Mesendoderm (in vitro differentiated cells): Measurements from ENCODE around the gene MYO10.
"Not testable (repeated sequence)": the region's sequence is repeated elsewhere in the genome, so short reads cannot be mapped to it uniquely, and the experiment has no call there.

Source experiments
- DNase-seq: peaks from one replicate; pipeline ENCODE4 v3.0.0; 2013
- H2AK5ac ChIP-seq: 2 replicates; pipeline ENCODE4 v1.6.1; 2013; ENCODE audit warnings: low read length, inconsistent platforms
- H2BK120ac ChIP-seq: 2 replicates; pipeline ENCODE4 v1.6.1; 2013; ENCODE audit warnings: low read depth, mild to moderate bottlenecking, low read length, moderate library complexity, mixed read lengths
- H2BK15ac ChIP-seq: replicated peaks from 2 replicates; pipeline ENCODE4 v1.6.1; 2013; ENCODE audit warnings: low read depth, mild to moderate bottlenecking, moderate library complexity
- H2BK5ac ChIP-seq: 2 replicates; pipeline ENCODE4 v1.6.1; 2013; ENCODE audit warnings: low read length, inconsistent platforms
- H3K18ac ChIP-seq: 2 replicates; pipeline ENCODE4 v1.6.1; 2013; ENCODE audit warnings: mild to moderate bottlenecking, low read length, mixed read lengths
- H3K23ac ChIP-seq: one replicate; pipeline ENCODE4 v1.6.1; 2013; ENCODE audit warnings: low read length
- H3K27ac ChIP-seq: 2 replicates; pipeline ENCODE4 v1.5.1; 2013; ENCODE audit warnings: low read depth, mild to moderate bottlenecking, inconsistent platforms, low read length, moderate library complexity
- H3K27me3 ChIP-seq: 2 replicates; pipeline ENCODE4 v1.6.1; 2013; ENCODE audit warnings: low read length, control low read depth, mild to moderate bottlenecking, inconsistent platforms; ENCODE audit not compliant: insufficient read depth, poor library complexity
- H3K36me3 ChIP-seq: 2 replicates; pipeline ENCODE4 v1.6.1; 2013; ENCODE audit warnings: low read length, inconsistent platforms; ENCODE audit not compliant: control insufficient read depth, insufficient read depth
- H3K4ac ChIP-seq: one replicate; pipeline ENCODE4 v1.6.1; 2013; ENCODE audit warnings: low read depth, mild to moderate bottlenecking, low read length, moderate library complexity
- H3K4me1 ChIP-seq: 2 replicates; pipeline ENCODE4 v1.6.1; 2013; ENCODE audit warnings: low read depth, low read length, inconsistent platforms; ENCODE audit not compliant: control insufficient read depth
- H3K4me2 ChIP-seq: 2 replicates; pipeline ENCODE4 v1.6.1; 2013; ENCODE audit warnings: low read length
- H3K4me3 ChIP-seq: 2 replicates; pipeline ENCODE4 v1.5.1; 2013; ENCODE audit warnings: mild to moderate bottlenecking, low read length
- H3K56ac ChIP-seq: one replicate; pipeline ENCODE4 v1.6.1; 2013; ENCODE audit warnings: low read length
- H3K79me1 ChIP-seq: 2 replicates; pipeline ENCODE4 v1.6.1; 2013; ENCODE audit warnings: low read length, inconsistent platforms
- H3K79me2 ChIP-seq: 2 replicates; pipeline ENCODE4 v1.6.1; 2013; ENCODE audit warnings: mild to moderate bottlenecking, low read length; ENCODE audit not compliant: control insufficient read depth, insufficient read depth
- H3K9ac ChIP-seq: 2 replicates; pipeline ENCODE4 v1.6.1; 2013; ENCODE audit warnings: low read length, inconsistent platforms
- H4K5ac ChIP-seq: one replicate; pipeline ENCODE4 v1.6.1; 2013; ENCODE audit warnings: low read length
- H4K8ac ChIP-seq: one replicate; pipeline ENCODE4 v1.6.1; 2013; ENCODE audit warnings: low read depth, mild to moderate bottlenecking, control low read depth, low read length, moderate library complexity
- WGBS: extraction: QIAGEN DNeasy Blood & Tissue Kit; methylation state at CpG from one replicate; pipeline ENCODE4 v1.1.7; 2013; ENCODE audit warnings: low lambda C conversion rate, missing lambda C conversion rate; ENCODE audit not compliant: insufficient coverage; ENCODE audit errors: extremely low coverage; 5-methylcytosine and 5-hydroxymethylcytosine counted together

The MYO10 gene

GRCh38 chr5:16740066-16740810 lies 195.8 kb downstream of the MYO10 start:
- H2BK120ac ChIP-seq, result no peak overlapping the region
- H3K27me3 ChIP-seq, result no peaks in the 10 kb centered on the region
- peak overlapping the region; percentile 25 for H3K18ac ChIP-seq
- peak overlapping the region; percentile 28 for H3K4me2 ChIP-seq
- peaks cover under 1% of the 10 kb centered on the region for H3K79me2 ChIP-seq
- peaks cover 17% of the 10 kb centered on the region for H3K4me1 ChIP-seq
- H3K56ac ChIP-seq, result peak overlapping the region; percentile 57
- WGBS, result no CpG with 5 or more reads among the region's 17 CpGs
- no peak overlapping the region for H3K27ac ChIP-seq
- no peak overlapping the region for H3K23ac ChIP-seq
- no peak overlapping the region for H3K4ac ChIP-seq
- no peak overlapping the region for H3K4me3 ChIP-seq
- peak overlapping the region; percentile 35 for H3K9ac ChIP-seq
- no peak overlapping the region for H2BK15ac ChIP-seq
- H4K8ac ChIP-seq, result no peak overlapping the region
- H3K79me1 ChIP-seq, result no peaks in the 10 kb centered on the region
- H3K36me3 ChIP-seq, result no peaks in the 10 kb centered on the region
- no peak overlapping the region for H2BK5ac ChIP-seq
- H2AK5ac ChIP-seq, result no peak overlapping the region
- H4K5ac ChIP-seq, result no peak overlapping the region
- DNase-seq, result peak; percentile 47

DNA sequence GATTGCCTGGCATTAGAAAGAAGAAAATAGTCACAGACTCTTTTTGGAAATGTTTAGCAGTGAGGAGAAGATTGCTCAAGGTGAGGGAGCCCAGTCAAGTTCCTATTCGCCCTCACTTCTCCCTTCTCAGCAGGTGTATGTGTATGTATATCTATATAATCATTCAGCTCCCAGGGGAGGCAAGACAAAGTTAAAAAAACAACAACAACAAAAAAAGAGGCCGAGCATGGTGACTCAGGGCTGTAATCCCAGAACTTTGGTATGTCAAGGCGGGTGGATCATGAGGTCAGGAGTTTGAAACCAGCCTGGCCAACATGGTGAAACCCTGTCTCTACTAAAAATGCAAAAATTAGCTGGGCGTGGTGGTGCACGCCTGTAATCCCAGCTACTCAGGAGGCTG lies 197.7 kb downstream of the MYO10 start:
- H3K4ac ChIP-seq, DNase-seq, H3K56ac ChIP-seq, H4K5ac ChIP-seq, H4K8ac ChIP-seq, H3K36me3 ChIP-seq, H3K79me1 ChIP-seq, H2AK5ac ChIP-seq, H3K4me2 ChIP-seq, H3K4me3 ChIP-seq, H3K23ac ChIP-seq, H2BK5ac ChIP-seq, H3K9ac ChIP-seq, H3K27me3 ChIP-seq, H3K18ac ChIP-seq, H2BK15ac ChIP-seq, H2BK120ac ChIP-seq: not testable (repeated sequence)
- no CpG with 5 or more reads among the region's 5 CpGs for WGBS
- Histone ChIP-seq H3K4me1 (peaks cover 17% of the 10 kb centered on the region), H3K27ac (peak overlapping the region; percentile 63), H3K79me2 (peaks cover 14% of the 10 kb centered on the region)

DNA sequence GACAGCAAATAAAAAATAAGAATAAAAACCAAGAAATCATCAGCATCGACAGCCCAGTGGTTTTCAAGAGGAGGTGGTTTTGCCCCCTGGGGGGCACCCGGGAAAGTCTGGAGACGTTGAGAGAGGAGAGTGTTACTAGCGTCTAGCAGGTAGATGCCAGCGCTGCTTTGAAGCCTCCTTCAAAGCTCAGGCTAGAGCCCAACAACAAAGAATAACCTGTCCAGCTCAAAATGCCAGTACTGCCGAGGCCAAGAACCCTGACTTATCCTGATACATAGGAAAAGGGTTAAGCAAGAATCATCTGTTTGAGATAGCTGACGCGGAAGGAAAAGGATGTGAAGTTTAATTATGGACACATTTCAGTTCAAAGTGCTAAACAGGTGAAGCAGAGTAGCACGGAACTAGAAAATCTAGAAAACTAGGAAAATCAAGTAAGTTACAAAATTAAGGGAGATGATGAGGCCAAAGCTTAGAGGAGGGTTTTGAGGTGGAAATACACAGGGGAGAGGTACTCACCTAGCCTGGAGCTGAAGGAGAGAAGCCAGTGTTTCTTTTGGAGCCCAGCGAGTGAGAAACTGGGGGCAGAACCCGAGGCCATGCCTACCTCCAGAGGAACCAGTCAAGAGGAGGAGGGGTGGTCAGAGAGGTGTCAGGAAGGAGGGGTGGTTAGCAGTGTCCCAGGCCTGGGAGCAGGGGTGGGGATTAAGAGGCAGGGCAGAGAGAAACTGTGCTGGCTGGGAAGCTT lies 198.3 kb downstream of the MYO10 start:
- Histone ChIP-seq H2BK15ac (no peak overlapping the region), H3K4me1 (peaks cover 17% of the 10 kb centered on the region), H3K36me3 (no peaks in the 10 kb centered on the region), H3K18ac (no peak overlapping the region), H3K4ac (no peak overlapping the region), H2AK5ac (no peak overlapping the region), H2BK120ac (peak overlapping the region; percentile 15), H3K9ac (peak overlapping the region; percentile 31), H3K27me3 (no peaks in the 10 kb centered on the region), H3K56ac (peak overlapping the region; percentile 52), H2BK5ac (no peak overlapping the region), H4K5ac (no peak overlapping the region), H3K79me1 (no peaks in the 10 kb centered on the region), H4K8ac (no peak overlapping the region), H3K27ac (peak overlapping the region; percentile 63), H3K23ac (no peak overlapping the region), H3K4me2 (peak overlapping the region; percentile 38), H3K4me3 (no peak overlapping the region), H3K79me2 (peaks cover 16% of the 10 kb centered on the region)
- DNase-seq, result peak; percentile 94
- no CpG with 5 or more reads among the region's 11 CpGs for WGBS

DNA sequence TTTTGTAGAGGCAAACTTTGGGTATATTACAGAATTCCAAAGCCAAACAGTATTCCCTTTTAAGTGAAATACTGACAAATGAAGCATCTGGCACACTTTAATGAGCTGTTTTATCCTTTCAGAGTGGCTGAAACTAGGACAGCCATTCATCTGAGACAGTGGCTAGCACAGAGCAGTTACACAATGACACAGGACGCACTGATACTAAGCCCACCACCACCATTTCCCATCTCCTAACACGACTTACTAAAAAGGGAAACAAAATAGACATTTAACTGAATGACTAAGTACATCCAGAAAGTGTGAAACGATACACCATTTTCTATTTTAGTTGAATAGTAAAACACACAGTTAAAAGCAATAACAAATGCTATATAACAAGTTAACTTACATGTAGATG lies 198.9 kb downstream of the MYO10 start:
- H3K4ac ChIP-seq, result no peak overlapping the region
- no peak overlapping the region for H2BK5ac ChIP-seq
- H4K5ac ChIP-seq, result no peak overlapping the region
- no peaks in the 10 kb centered on the region for H3K36me3 ChIP-seq
- H3K23ac ChIP-seq, result no peak overlapping the region
- H3K79me1 ChIP-seq, result peaks cover 2% of the 10 kb centered on the region
- peak overlapping the region; percentile 2 for H3K56ac ChIP-seq
- no peak overlapping the region for H2BK120ac ChIP-seq
- peaks cover 21% of the 10 kb centered on the region for H3K79me2 ChIP-seq
- no peak overlapping the region for H3K9ac ChIP-seq
- no peak overlapping the region for H3K4me2 ChIP-seq
- H3K18ac ChIP-seq, result peak overlapping the region; percentile 82
- H4K8ac ChIP-seq, result no peak overlapping the region
- no CpG with 5 or more reads among the region's 3 CpGs for WGBS
- H3K4me3 ChIP-seq, result no peak overlapping the region
- no peak overlapping the region for H2BK15ac ChIP-seq
- no peak overlapping the region for H2AK5ac ChIP-seq
- peak overlapping the region; percentile 43 for H3K27ac ChIP-seq
- H3K27me3 ChIP-seq, result no peaks in the 10 kb centered on the region
- H3K4me1 ChIP-seq, result peaks cover 17% of the 10 kb centered on the region
- DNase-seq, result peak; percentile 35

DNA sequence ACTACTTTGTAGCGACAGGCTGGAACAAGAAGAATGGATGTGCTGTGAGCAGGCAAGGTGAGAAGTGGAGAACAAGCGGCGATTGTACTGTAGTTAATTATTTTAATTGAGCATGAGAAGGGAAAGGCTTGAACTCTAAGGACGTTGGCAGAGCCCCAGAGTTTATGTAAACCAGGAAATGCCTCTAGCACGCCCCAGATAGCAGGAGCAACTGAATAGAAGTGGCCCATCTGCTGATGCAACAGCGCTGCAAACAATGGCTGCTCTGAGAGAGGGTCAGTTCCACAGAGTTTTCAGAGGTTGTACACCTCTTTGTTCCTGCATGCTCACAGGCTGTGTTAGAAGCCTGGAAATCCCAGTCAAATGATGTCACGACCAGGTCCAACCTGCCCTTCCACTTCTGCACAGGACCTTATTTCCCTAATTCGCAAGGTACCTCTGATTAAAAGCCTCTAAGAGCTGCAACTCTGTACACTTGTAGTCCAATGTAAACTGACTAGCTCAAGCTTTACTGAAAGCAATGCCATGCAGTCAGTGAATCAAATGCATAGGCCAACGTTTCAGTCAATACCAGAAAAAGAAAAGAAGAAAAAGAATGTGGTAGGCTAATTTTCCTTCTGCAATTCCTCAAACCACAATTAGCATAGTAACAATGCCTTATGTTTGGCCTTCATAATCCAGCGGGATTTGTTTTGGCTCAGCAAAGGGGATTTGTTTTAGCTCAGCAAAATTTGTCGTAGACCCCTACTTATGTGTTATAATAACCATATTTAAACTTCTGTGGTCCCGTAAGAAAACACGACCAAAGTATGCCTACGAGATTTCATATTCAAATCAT lies 199.7 kb downstream of the MYO10 start:
- Histone ChIP-seq H3K27ac (peak overlapping the region; percentile 72), H4K8ac (no peak overlapping the region), H3K4me2 (no peak overlapping the region), H3K23ac (no peak overlapping the region), H3K4ac (peak overlapping the region; percentile 20), H3K79me2 (peaks cover 30% of the 10 kb centered on the region), H3K4me3 (no peak overlapping the region), H3K27me3 (no peaks in the 10 kb centered on the region), H3K9ac (peak overlapping the region; percentile 46), H3K36me3 (no peaks in the 10 kb centered on the region), H2BK5ac (peak overlapping the region; percentile 70), H3K18ac (peak overlapping the region; percentile 86), H2BK120ac (peak overlapping the region; percentile 97), H3K79me1 (peaks cover 4% of the 10 kb centered on the region), H3K4me1 (peaks cover 17% of the 10 kb centered on the region), H2AK5ac (no peak overlapping the region), H4K5ac (no peak overlapping the region), H3K56ac (peak overlapping the region; percentile 75), H2BK15ac (peak overlapping the region; percentile 65)
- WGBS, result no CpG with 5 or more reads among the region's 14 CpGs
- DNase-seq, result peak; percentile 91
